Neutrophil (primary cell): ENCODE measurements around the gene ATP1A1.

Experiments used
- H3K27ac ChIP-seq: fragments of 200-600 bp; sonication (generic); 2 replicates; pipeline ENCODE4 v1.5.1; 2016; ENCODE audit warnings: mild to moderate bottlenecking, moderate library complexity
- H3K27me3 ChIP-seq: fragments of 200-600 bp; sonication (generic); 2 replicates; pipeline ENCODE4 v1.6.0; 2016; ENCODE audit warnings: mild to moderate bottlenecking
- H3K36me3 ChIP-seq: fragments of 200-600 bp; sonication (generic); 2 replicates; pipeline ENCODE4 v1.5.1; 2017
- H3K4me1 ChIP-seq, 2 experiments: fragments of 200-600 bp in 1 of 2; sonication (generic) in 1 of 2; 1 replicate in 1 of 2; 2 replicates in 1 of 2; pipeline versions ENCODE4 v1.5.1 to v1.6.1; 2013 to 2016; ENCODE audit warnings: low read depth in 1 of 2, low read length in 1 of 2, mild to moderate bottlenecking in 1 of 2, moderate library complexity in 1 of 2; ENCODE audit not compliant: control insufficient read depth in 1 of 2, insufficient read depth in 1 of 2
- H3K4me3 ChIP-seq, 2 experiments: fragments of 200-600 bp in 1 of 2; sonication (generic) in 1 of 2; 1 replicate in 1 of 2; 2 replicates in 1 of 2; pipeline ENCODE4 v1.5.1; 2013 to 2016; ENCODE audit warnings: low read depth in 1 of 2, low read length in 1 of 2, mild to moderate bottlenecking in 1 of 2, moderate library complexity in 1 of 2
- H3K9me3 ChIP-seq: fragments of 200-600 bp; sonication (generic); 2 replicates; pipeline ENCODE4 v1.5.1; 2016
- CTCF ChIP-seq: fragments of 200-600 bp; sonication (generic); IDR thresholded peaks from 2 replicates; pipeline ENCODE4 v1.5.1; 2016; ENCODE audit warnings: antibody characterized with exemption

Gene ATP1A1

GRCh38 chr1:116365353-116365780 is 7.7 kb upstream of the ATP1A1 start:
- Histone ChIP-seq H3K9me3 (no peaks in the 10 kb centered on the region), H3K4me1 (no peaks in the 10 kb centered on the region), H3K4me3 (no peak overlapping the region), H3K27ac (no peak overlapping the region), H3K36me3 (no peaks in the 10 kb centered on the region), H3K27me3 (peaks cover 25% of the 10 kb centered on the region)
- no peak for TF ChIP-seq CTCF

- no peak for TF ChIP-seq CTCF
These were observed 7.2 kb upstream of the ATP1A1 start for GRCh38 chr1:116365857-116366256.

GRCh38 chr1:116367256-116367945 is 5.6 kb upstream of the ATP1A1 start:
- Histone ChIP-seq H3K4me1 (peaks cover 2 to 4% of the 10 kb centered on the region in 2 experiments), H3K27me3 (peaks cover 42% of the 10 kb centered on the region), H3K27ac (no peak overlapping the region), H3K36me3 (no peaks in the 10 kb centered on the region), H3K9me3 (no peaks in the 10 kb centered on the region), H3K4me3 (no peak overlapping the region)
- TF ChIP-seq CTCF = no peak

More at GRCh38 chr1:116365857-116366256, 7.2 kb upstream of the ATP1A1 start:
- Histone ChIP-seq H3K4me1 (no peaks in the 10 kb centered on the region), H3K27me3 (peaks cover 26% of the 10 kb centered on the region), H3K36me3 (no peaks in the 10 kb centered on the region), H3K9me3 (no peaks in the 10 kb centered on the region), H3K4me3 (no peak overlapping the region), H3K27ac (no peak overlapping the region)

GRCh38 chr1:116368241-116368640 is 4.8 kb upstream of the ATP1A1 start:
- Histone ChIP-seq H3K4me1 (peaks cover 7% of the 10 kb centered on the region in 2 experiments), H3K27me3 (peaks cover 47% of the 10 kb centered on the region), H3K9me3 (no peaks in the 10 kb centered on the region), H3K36me3 (no peaks in the 10 kb centered on the region), H3K27ac (no peak overlapping the region), H3K4me3 (no peak overlapping the region)
- TF ChIP-seq CTCF = no peak

- Histone ChIP-seq H3K36me3 (no peaks in the 10 kb centered on the region), H3K9me3 (no peaks in the 10 kb centered on the region), H3K4me3 (no peak overlapping the region), H3K27me3 (peaks cover 51% of the 10 kb centered on the region), H3K27ac (no peak overlapping the region), H3K4me1 (peaks cover 16 to 18% of the 10 kb centered on the region in 2 experiments)
- TF ChIP-seq CTCF = no peak
These were observed 2.9 kb upstream of the ATP1A1 start for GRCh38 chr1:116370181-116370580.
